Activated CD8-positive, alpha-beta memory T cell treated with anti-CD3 and anti-CD28 coated beads for 36 hours (primary cell): ENCODE measurements around the gene RNASET2. TPM values are rescaled to one million over a fixed set of nuclear protein-coding genes. Genes with fewer than 3 reads are reported as not detected.

Source experiments
- CTCF ChIA-PET: fragments of 350-600 bp; sonication (Branson Sonifier 250); formaldehyde crosslinking; loops from one replicate; lab custom pipeline; 2021; ENCODE audit warnings: antibody characterized with exemption; lab: Charles Lee
- POLR2A ChIA-PET: fragments of 350-600 bp; sonication (Branson Sonifier 250); formaldehyde crosslinking; loops from one replicate; lab custom pipeline; 2021; ENCODE audit warnings: antibody characterized with exemption; lab: Charles Lee
- total RNA-seq, 2 experiments: library from RNA; stranded (reverse); gene quantifications; one replicate each; pipeline ENCODE4 v1.2.3, GENCODE V29; 2021

The RNASET2 gene
- 10 to 100 TPM; 21.9 to 25.9 TPM for total RNA-seq

GRCh38 chr6:166956444-166957086, at the start of gene RNASET2:
Gene RNASET2 (minus strand): TSS chr6:166956550. CDS start chr6:166956182, 368 bp downstream.
- POLR2A ChIA-PET: interaction anchor here (0.9 to 1.8 kb wide), 2 partner anchors 11 to 42 kb away, joined by 4 to 10 read pairs; partner anchors contain the start of gene CEP43

GRCh38 chr6:167005350-167006159, 49.2 kb upstream of the RNASET2 start:
- POLR2A ChIA-PET: no interaction called here
- CTCF ChIA-PET: no interaction called here

More at GRCh38 chr6:166956444-166957086, at the start of gene RNASET2:
- CTCF ChIA-PET: interaction anchor here (0.8 to 1.7 kb wide), 5 partner anchors 16 to 178 kb away, joined by 3 to 5 read pairs (median 5); partner anchors contain the start of gene CEP43

GRCh38 chr6:167000759-167001158, 44.4 kb upstream of the RNASET2 start:
- CTCF ChIA-PET: interaction anchor here (0.9 to 2.5 kb wide), 2 partner anchors 11 to 141 kb away, joined by 3 to 7 read pairs; no protein-coding TSS in a partner anchor
- POLR2A ChIA-PET: interaction anchor here (1.3 kb wide), 1 partner anchor 41 kb away, joined by 3 read pairs; no protein-coding TSS in a partner anchor

- ChIA-PET POLR2A (interaction anchor here (0.6 to 1.3 kb wide), 2 partner anchors 42 to 46 kb away, joined by 3 read pairs; no protein-coding TSS in a partner anchor), CTCF (interaction anchor here (0.5 to 2.5 kb wide), 5 partner anchors 44 to 372 kb away, joined by 3 to 7 read pairs (median 3); partner anchors contain the start of gene RNASET2)
Measured at GRCh38 chr6:166999884-167000253, 43.5 kb upstream of the RNASET2 start.

- CTCF ChIA-PET: interaction anchor here (0.7 to 2.5 kb wide), 4 partner anchors 43 to 224 kb away, joined by 3 to 7 read pairs (median 4); partner anchors contain the start of gene RNASET2
Measured at GRCh38 chr6:166999145-166999883, 43.0 kb upstream of the RNASET2 start, which contains the start of gene CEP43. Gene CEP43 (plus strand): TSS chr6:166999397. CDS start chr6:166999413, 16 bp downstream.

GRCh38 chr6:166998256-166999144, 42.1 kb upstream of the RNASET2 start:
- CTCF ChIA-PET: interaction anchor here (0.7 to 2.5 kb wide), 3 partner anchors 38 to 144 kb away, joined by 4 to 7 read pairs (median 4); partner anchors contain the start of gene RNASET2
- POLR2A ChIA-PET: interaction anchor here (0.6 to 1.5 kb wide), 2 partner anchors 42 to 49 kb away, joined by 10 to 14 read pairs; partner anchors contain the start of gene RNASET2

More at GRCh38 chr6:166999145-166999883, 43.0 kb upstream of the RNASET2 start, which contains the start of gene CEP43:
- POLR2A ChIA-PET: interaction anchor here (0.6 to 1.5 kb wide), 4 partner anchors 42 to 50 kb away, joined by 3 to 14 read pairs (median 6); partner anchors contain the start of gene RNASET2

GRCh38 chr6:166997768-166998255, 41.5 kb upstream of the RNASET2 start:
- ChIA-PET POLR2A (interaction anchor here (1.5 kb wide), 1 partner anchor 42 kb away, joined by 10 read pairs; the partner anchor contains the start of gene RNASET2), CTCF (interaction anchor here (0.7 kb wide), 1 partner anchor 38 kb away, joined by 4 read pairs; no protein-coding TSS in a partner anchor)

GRCh38 chr6:166997348-166997747, 41.0 kb upstream of the RNASET2 start:
- ChIA-PET CTCF (no interaction called here), POLR2A (no interaction called here)

GRCh38 chr6:166996406-166996805, 40.1 kb upstream of the RNASET2 start:
- POLR2A ChIA-PET: no interaction called here
- CTCF ChIA-PET: no interaction called here

- POLR2A ChIA-PET: no interaction called here
- CTCF ChIA-PET: interaction anchor here (0.7 to 1.8 kb wide), 8 partner anchors 12 to 214 kb away, joined by 3 to 8 read pairs (median 4); no protein-coding TSS in a partner anchor
Measured at GRCh38 chr6:166989427-166990032, 33.2 kb upstream of the RNASET2 start.

- ChIA-PET POLR2A (no interaction called here), CTCF (interaction anchor here (1.5 to 1.8 kb wide), 3 partner anchors 14 to 213 kb away, joined by 4 to 8 read pairs (median 8); no protein-coding TSS in a partner anchor)
Measured at GRCh38 chr6:166988674-166989201, 32.4 kb upstream of the RNASET2 start.

- ChIA-PET CTCF (interaction anchor here (1.8 kb wide), 1 partner anchor 213 kb away, joined by 8 read pairs; no protein-coding TSS in a partner anchor), POLR2A (no interaction called here)
Measured at GRCh38 chr6:166987930-166988329, 31.6 kb upstream of the RNASET2 start.

GRCh38 chr6:166987448-166987847, 31.1 kb upstream of the RNASET2 start:
- CTCF ChIA-PET: interaction anchor here (1.8 kb wide), 1 partner anchor 212 kb away, joined by 8 read pairs; no protein-coding TSS in a partner anchor
- POLR2A ChIA-PET: no interaction called here

- POLR2A ChIA-PET: no interaction called here
Measured at GRCh38 chr6:166980738-166981137, 24.4 kb upstream of the RNASET2 start.

GRCh38 chr6:166977621-166978525, 21.5 kb upstream of the RNASET2 start:
- ChIA-PET POLR2A (interaction anchor here (0.7 kb wide), 1 partner anchor 770 kb away, joined by 6 read pairs; no protein-coding TSS in a partner anchor), CTCF (interaction anchor here (1.1 kb wide), 1 partner anchor 30 kb away, joined by 3 read pairs; no protein-coding TSS in a partner anchor)

More at GRCh38 chr6:166980738-166981137, 24.4 kb upstream of the RNASET2 start:
- CTCF ChIA-PET: interaction anchor here (0.7 kb wide), 1 partner anchor 88 kb away, joined by 3 read pairs; no protein-coding TSS in a partner anchor
